Osteoblast (primary cell): Measurements from ENCODE around the gene RPS19BP1. TPM values are rescaled to one million over a fixed set of nuclear protein-coding genes. Genes with fewer than 3 reads are reported as not detected.

Experiments
- DNase-seq: peaks from one replicate; pipeline ENCODE4 v3.0.0; 2011; ENCODE audit warnings: low spot score, mixed read lengths; ENCODE audit not compliant: insufficient read length; ENCODE audit errors: missing footprints
- H2AFZ ChIP-seq: 2 replicates; pipeline ENCODE4 v1.6.0; 2011; ENCODE audit warnings: mild to moderate bottlenecking, low read length
- H3K27ac ChIP-seq: 2 replicates; pipeline ENCODE4 v1.5.1; 2011; ENCODE audit warnings: mild to moderate bottlenecking, low read depth, low read length, moderate library complexity
- H3K27me3 ChIP-seq: 2 replicates; pipeline ENCODE4 v1.6.0; 2012; ENCODE audit warnings: mild to moderate bottlenecking, control low read depth, inconsistent platforms, low read length, moderate library complexity; ENCODE audit not compliant: insufficient read depth
- H3K36me3 ChIP-seq: 2 replicates; pipeline ENCODE4 v1.5.1; 2011; ENCODE audit warnings: mild to moderate bottlenecking, low read length, control low read depth, moderate library complexity; ENCODE audit not compliant: insufficient read depth
- H3K4me1 ChIP-seq: 2 replicates; pipeline ENCODE4 v1.5.1; 2011; ENCODE audit warnings: mild to moderate bottlenecking, low read length, control low read depth, moderate library complexity; ENCODE audit not compliant: insufficient read depth
- H3K4me2 ChIP-seq: 2 replicates; pipeline ENCODE4 v1.6.0; 2011; ENCODE audit warnings: mild to moderate bottlenecking, low read length; ENCODE audit not compliant: insufficient read depth
- H3K4me3 ChIP-seq: fragments of 200-600 bp; sonication (generic); 3 replicates; pipeline ENCODE4 v1.5.1; 2012; ENCODE audit warnings: mild to moderate bottlenecking, low read length, inconsistent platforms; ENCODE audit not compliant: insufficient read depth
- H3K79me2 ChIP-seq: 2 replicates; pipeline ENCODE4 v1.6.0; 2012; ENCODE audit warnings: mild to moderate bottlenecking, low read length, control low read depth, inconsistent platforms; ENCODE audit not compliant: insufficient read depth
- H3K9me3 ChIP-seq: 2 replicates; pipeline ENCODE4 v1.5.1; 2011; ENCODE audit warnings: low read depth, low read length, control low read depth
- H4K20me1 ChIP-seq: 2 replicates; pipeline ENCODE4 v1.6.0; 2012; ENCODE audit warnings: mild to moderate bottlenecking, low read length, control low read depth; ENCODE audit not compliant: insufficient read depth
- total RNA-seq: library from RNA; depleted of rRNA; stranded (reverse); fragments of >200 nt; gene quantifications from 2 replicates; pipeline ENCODE4 v1.2.3, GENCODE V29; 2012
- TF ChIP-seq, protein P1 (sequence below): IDR thresholded peaks from 2 replicates; pipeline ENCODE4 v1.5.1; 2011; ENCODE audit warnings: mild to moderate bottlenecking, low read depth, low read length, moderate library complexity; ENCODE audit errors: extremely low read depth

RPS19BP1 gene
- total RNA-seq, 1 donor = 34.7 TPM

DNA sequence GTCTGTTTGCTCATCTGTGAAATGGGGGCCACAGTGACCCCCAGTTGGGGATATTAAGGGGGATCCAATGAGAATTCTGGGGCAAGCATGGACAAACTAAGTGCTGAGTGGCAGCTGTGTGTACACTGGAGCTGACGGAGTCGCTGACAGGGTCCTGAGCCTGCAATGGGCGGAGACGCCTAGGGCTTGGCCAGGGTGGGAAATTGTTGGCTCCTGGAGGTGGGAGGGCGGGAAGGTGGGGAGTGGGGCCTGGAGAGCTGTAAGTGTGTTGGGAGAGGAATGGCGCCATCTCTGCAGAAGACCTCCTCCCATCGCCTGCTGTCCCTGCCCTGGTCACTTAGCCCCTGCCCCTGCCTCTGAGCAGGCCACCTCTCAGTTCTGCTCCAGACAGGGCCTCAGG, 45.4 kb upstream of the RPS19BP1 start:
- H2AFZ ChIP-seq = no peak overlapping the region
- peak; percentile 74 for DNase-seq
- no peak overlapping the region for H3K4me2 ChIP-seq
- H3K4me3 ChIP-seq = no peak overlapping the region
- H4K20me1 ChIP-seq = no peaks in the 10 kb centered on the region
- H3K27me3 ChIP-seq = peaks cover 10% of the 10 kb centered on the region
- peaks cover 10% of the 10 kb centered on the region for H3K4me1 ChIP-seq
- TF ChIP-seq, protein P1, sequence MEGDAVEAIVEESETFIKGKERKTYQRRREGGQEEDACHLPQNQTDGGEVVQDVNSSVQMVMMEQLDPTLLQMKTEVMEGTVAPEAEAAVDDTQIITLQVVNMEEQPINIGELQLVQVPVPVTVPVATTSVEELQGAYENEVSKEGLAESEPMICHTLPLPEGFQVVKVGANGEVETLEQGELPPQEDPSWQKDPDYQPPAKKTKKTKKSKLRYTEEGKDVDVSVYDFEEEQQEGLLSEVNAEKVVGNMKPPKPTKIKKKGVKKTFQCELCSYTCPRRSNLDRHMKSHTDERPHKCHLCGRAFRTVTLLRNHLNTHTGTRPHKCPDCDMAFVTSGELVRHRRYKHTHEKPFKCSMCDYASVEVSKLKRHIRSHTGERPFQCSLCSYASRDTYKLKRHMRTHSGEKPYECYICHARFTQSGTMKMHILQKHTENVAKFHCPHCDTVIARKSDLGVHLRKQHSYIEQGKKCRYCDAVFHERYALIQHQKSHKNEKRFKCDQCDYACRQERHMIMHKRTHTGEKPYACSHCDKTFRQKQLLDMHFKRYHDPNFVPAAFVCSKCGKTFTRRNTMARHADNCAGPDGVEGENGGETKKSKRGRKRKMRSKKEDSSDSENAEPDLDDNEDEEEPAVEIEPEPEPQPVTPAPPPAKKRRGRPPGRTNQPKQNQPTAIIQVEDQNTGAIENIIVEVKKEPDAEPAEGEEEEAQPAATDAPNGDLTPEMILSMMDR = no peak
- H3K9me3 ChIP-seq = no peaks in the 10 kb centered on the region
- no peak overlapping the region for H3K27ac ChIP-seq
- H3K36me3 ChIP-seq = no peaks in the 10 kb centered on the region
- no peaks in the 10 kb centered on the region for H3K79me2 ChIP-seq

DNA sequence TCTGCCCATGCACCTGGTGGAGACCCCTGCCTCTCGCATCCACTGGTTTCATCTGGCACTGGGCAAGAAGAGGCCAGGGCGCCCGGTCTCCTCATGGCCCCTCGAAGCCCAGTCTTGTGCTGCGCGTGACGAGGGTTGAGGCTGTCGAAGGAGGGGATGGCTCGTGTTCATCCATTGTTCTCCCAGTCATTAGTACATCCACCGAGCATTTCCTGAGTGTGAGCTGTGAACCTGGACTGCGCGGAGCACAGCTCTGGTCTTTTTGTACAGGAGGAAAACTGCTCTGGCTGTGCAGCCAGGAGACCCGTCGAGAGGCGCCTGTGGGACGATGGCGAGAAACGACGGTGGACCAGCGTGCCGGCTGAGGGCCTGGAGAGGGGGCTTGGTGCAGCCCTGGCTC, 44.8 kb upstream of the RPS19BP1 start:
- TF ChIP-seq, protein P1 = no peak
- H3K79me2 ChIP-seq = no peaks in the 10 kb centered on the region
- peaks cover 10% of the 10 kb centered on the region for H3K4me1 ChIP-seq
- no peak overlapping the region for H3K27ac ChIP-seq
- no peaks in the 10 kb centered on the region for H3K9me3 ChIP-seq
- H3K36me3 ChIP-seq = no peaks in the 10 kb centered on the region
- H3K4me2 ChIP-seq = no peak overlapping the region
- H4K20me1 ChIP-seq = no peaks in the 10 kb centered on the region
- H2AFZ ChIP-seq = no peak overlapping the region
- peaks cover 10% of the 10 kb centered on the region for H3K27me3 ChIP-seq
- no peak overlapping the region for H3K4me3 ChIP-seq
- DNase-seq = peak; percentile 44

DNA sequence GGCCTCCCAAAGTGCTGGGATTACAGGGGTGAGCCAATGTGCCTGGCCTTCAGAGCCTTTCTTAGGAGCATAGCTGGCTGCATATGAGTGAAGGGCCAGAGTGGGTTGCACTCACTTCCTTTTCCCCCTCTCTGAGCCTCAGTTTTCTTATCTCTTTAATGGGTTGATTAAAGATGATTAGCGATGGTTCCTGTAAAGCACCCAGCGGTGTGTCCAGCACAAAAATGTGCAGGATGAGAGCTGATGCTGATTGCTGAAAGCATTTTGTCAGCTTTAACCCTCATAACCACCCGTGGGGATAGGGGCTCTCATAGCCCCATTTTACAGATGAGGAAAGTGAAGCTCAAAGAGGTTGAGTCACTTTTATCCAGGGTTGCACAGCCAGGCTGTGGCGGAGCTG, 43.5 kb upstream of the RPS19BP1 start:
- no peaks in the 10 kb centered on the region for H3K36me3 ChIP-seq
- peak; percentile 54 for DNase-seq
- H2AFZ ChIP-seq = no peak overlapping the region
- H3K4me1 ChIP-seq = peaks cover 10% of the 10 kb centered on the region
- no peaks in the 10 kb centered on the region for H4K20me1 ChIP-seq
- H3K9me3 ChIP-seq = no peaks in the 10 kb centered on the region
- no peak overlapping the region for H3K4me2 ChIP-seq
- no peaks in the 10 kb centered on the region for H3K79me2 ChIP-seq
- TF ChIP-seq, protein P1 = no peak
- no peak overlapping the region for H3K27ac ChIP-seq
- H3K4me3 ChIP-seq = no peak overlapping the region
- H3K27me3 ChIP-seq = peaks cover 5% of the 10 kb centered on the region

DNA sequence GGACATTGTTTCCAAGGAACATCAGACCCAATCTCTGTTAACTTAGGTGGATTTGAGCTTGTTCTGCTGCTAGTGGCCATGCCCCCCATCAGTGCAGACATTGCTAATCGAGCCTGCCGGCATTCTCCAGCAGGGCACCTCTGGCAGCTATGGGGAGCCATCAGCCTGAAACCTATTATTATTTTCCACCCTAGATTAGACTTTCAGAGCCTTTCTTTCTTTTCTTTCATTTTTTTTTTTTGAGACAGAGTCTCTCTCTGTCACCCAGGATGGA, 42.9 kb upstream of the RPS19BP1 start:
- Histone ChIP-seq H3K27ac (no peak overlapping the region), H2AFZ (no peak overlapping the region), H3K9me3 (no peaks in the 10 kb centered on the region), H3K4me1 (peaks cover 10% of the 10 kb centered on the region), H3K79me2 (no peaks in the 10 kb centered on the region), H3K27me3 (peaks cover 5% of the 10 kb centered on the region), H3K4me2 (no peak overlapping the region), H3K4me3 (no peak overlapping the region), H4K20me1 (no peaks in the 10 kb centered on the region), H3K36me3 (no peaks in the 10 kb centered on the region)
- TF ChIP-seq, protein P1 = no peak
- no peak for DNase-seq
